GM21360 (cell line): ENCODE results near the gene EYA3.

Source experiments
- ATAC-seq: cut with Tn5 transposase; IDR thresholded peaks from one replicate; pipeline ENCODE4 v1.9.1; 2021; ENCODE audit warnings: mild to moderate bottlenecking, moderate library complexity; ENCODE audit not compliant: unreplicated experiment

Gene EYA3

GRCh38 chr1:28074892-28075511 is 13.4 kb downstream of the EYA3 start:
- ATAC-seq = no peak

DNA sequence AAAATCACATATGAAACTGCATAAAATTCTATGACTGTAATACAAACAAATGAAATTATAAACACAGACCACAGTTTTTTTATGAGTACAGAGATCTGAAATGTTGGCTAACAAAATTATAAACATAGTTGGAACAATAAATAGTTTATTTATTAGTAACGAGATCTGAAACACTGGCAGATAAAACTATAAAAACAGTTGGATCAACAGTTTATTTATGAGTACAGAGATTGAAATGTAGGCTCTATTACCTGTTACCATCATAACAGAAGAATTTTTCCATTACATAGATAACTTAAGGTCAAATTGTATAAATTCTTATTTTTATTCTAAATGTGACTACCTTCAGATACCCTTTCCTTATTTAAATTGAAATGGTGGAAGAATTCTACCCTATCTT is 14.5 kb downstream of the EYA3 start:
- no peak for ATAC-seq

DNA sequence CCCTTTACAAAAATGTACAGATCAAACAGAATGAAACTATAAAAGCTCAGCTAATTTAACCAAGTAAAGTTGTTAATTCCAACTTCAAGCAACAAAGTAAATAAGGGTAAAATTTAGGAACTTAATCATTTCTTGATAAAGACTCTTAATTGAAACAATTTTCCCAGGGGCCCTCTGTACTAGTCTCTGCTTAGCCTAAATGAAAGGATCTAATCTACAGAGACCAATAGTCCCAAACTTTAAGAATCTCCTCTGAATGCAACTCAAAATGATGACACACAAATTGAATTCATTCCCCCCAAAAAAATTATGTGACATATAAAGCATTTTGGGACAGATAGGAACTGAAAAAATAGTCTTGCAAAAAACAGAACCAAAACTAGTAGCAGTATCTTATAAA is 16.6 kb downstream of the EYA3 start:
- ATAC-seq = no peak

GRCh38 chr1:28070725-28071593 is 17.5 kb downstream of the EYA3 start:
- no peak for ATAC-seq

DNA sequence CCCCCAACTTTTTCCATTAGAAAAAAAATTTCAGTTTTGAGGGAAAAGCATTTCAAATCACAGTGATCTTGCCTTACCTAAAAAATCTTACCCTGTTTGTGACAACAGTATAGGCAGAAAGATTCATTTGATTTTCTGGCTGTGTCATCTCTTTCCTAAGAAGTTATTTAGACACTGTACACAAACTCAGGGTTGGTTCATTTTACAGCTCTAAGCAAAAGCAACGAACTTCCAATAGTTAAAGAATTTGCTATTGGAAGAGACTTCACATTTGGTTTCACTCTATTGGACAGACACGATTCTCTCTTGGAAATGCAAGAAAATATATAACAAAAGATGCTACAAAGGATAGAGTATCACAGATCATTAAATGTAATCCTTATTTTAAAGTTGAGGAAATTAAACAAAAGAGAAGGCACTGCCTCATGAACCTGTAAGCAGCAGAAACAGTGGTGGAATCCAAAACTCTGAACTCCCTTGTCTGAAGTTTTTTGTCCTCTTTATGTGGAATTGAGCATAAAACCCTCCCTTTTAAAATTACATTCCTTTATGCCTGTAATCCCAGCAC is 20.8 kb downstream of the EYA3 start:
- no peak for ATAC-seq

- ATAC-seq = no peak
These were observed 21.8 kb downstream of the EYA3 start for GRCh38 chr1:28066393-28067154.

- no peak for ATAC-seq
These were observed 24.3 kb downstream of the EYA3 start for GRCh38 chr1:28064064-28064463.

DNA sequence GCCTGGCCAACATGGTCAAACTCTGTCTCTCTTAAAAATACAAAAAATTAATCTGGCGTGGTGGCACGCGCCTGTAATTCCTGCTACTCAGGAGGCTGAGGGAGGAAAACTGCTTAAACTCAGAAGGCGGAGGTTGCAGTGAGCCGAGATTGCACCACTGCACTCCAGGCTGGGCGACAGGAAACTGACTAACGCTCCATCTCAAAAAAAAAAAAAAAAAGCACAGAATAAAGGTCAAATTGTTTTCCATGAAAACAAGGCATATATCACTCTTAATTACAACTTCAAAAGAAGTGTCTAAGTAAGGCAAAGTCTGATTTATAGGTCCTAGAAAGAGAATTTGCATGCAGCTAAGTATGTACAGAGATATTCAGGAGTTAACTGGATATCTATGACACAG is 25.6 kb downstream of the EYA3 start:
- no peak for ATAC-seq

DNA sequence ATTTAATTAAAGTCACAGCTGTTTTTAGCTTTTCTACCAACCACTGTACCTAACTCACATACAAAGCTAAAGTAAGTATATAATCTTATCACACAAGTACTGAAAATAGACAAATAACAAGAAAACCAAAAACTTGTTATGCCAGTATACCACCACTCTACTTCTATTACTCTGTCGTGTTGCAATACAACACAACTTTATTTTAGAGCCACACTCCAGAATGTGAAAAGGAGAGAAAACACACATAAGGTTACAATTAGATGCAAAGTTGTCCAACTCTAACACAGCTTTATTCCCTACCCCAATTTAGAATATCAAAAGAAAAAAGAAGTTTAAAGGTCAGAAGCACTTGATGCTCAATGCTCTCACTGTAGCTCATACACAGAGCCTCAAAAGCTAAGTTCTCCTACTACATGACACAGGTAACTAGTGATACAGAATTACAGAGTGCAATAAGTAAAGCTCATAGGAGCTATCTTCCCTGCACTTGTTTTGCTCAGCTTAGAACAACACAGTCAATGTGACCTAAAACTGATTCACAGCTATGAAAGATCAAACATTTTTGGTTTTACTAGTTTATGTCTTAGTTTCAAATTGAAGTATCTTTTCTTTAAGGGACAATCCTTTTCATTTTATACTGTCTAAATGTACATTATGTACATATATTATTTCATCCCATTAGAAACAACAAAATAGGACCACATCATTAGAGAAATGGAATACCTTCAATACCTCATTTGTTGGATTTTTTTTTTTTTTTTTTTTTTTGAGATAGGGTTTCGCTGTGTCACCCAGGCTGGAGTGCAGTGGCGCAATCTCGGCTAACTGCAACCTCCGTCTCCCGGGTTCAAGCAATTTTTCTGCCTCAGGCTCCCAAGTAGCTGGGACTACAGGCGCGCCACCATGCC is 29.2 kb downstream of the EYA3 start:
- ATAC-seq = no peak

- no peak for ATAC-seq
These were observed 30.2 kb downstream of the EYA3 start for GRCh38 chr1:28058168-28058567.

GRCh38 chr1:28056129-28056925 is 32.1 kb downstream of the EYA3 start:
- ATAC-seq = peak; percentile 66

GRCh38 chr1:28050776-28051175 is 37.6 kb downstream of the EYA3 start:
- no peak for ATAC-seq

GRCh38 chr1:28046716-28047115 is 41.7 kb downstream of the EYA3 start:
- no peak for ATAC-seq

- ATAC-seq = no peak
These were observed 42.6 kb downstream of the EYA3 start for GRCh38 chr1:28045777-28046176.

- ATAC-seq = no peak
These were observed 44.0 kb downstream of the EYA3 start for GRCh38 chr1:28044399-28044798.

DNA sequence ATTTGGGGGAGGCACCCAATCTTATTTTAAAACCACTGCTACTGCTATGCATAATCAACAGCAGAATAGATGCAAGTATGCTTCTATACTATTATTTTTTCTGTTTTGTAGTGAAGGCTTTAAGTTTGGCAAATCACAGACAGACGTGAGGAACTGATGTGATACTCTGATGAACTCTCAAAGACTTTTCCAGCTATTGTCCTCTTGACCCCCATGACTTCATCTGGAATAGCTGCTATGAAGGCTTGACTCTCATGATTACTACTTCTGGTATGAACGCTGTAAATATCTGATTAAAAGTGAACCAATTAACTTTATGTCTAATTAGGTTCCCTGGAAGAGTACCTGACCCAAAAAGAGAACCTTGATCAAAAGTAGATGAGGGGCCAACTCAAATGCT is 49.1 kb downstream of the EYA3 start:
- no peak for ATAC-seq

DNA sequence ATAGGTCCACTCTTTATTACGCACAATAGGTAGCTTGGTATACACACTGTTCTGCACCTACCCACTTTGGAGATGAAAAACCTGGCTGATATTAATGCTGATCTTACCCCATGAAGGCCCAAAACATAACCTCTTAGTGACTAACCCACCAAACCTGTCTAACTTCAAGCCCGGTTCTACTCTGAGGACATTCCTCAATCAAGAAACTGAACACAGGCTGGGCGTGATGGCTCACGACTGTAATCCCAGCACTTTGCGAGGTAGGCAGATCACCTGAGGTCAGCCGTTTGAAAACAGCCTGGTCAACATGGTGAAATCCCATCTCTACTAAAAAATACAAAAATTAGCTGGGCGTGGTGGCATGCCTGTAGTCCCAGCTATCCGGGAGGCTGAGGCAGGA is 50.5 kb downstream of the EYA3 start:
- ATAC-seq = no peak

DNA sequence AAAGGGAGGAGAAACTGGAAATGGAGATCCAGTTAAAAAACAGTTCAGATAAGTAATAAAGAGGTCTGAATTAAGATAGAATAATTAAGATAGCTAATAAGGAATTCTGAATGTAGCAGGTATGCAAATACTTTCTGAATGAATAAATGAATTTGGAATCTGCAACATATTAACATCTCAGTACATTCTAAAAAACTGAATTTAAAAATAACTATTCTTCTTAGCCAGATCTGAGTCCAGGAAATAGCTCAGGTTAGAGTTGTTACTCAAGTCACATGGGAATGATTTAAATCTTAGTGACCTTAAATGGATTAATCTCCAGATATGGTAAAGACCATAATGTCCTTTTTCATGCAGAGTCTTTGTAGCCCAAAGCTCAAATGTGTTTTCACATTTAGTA is 51.2 kb downstream of the EYA3 start:
- ATAC-seq = no peak

GRCh38 chr1:28036431-28036830 is 52.0 kb downstream of the EYA3 start:
- ATAC-seq = no peak

- ATAC-seq = no peak
These were observed 53.0 kb downstream of the EYA3 start for GRCh38 chr1:28035420-28035819.
